GF-D8 (cell line): ENCODE data around the gene CDHR1.

Experiments used
- DNase-seq: peaks from one replicate; lab custom pipeline; 2025; lab: John Stamatoyannopoulos, UW

CDHR1 gene

DNA sequence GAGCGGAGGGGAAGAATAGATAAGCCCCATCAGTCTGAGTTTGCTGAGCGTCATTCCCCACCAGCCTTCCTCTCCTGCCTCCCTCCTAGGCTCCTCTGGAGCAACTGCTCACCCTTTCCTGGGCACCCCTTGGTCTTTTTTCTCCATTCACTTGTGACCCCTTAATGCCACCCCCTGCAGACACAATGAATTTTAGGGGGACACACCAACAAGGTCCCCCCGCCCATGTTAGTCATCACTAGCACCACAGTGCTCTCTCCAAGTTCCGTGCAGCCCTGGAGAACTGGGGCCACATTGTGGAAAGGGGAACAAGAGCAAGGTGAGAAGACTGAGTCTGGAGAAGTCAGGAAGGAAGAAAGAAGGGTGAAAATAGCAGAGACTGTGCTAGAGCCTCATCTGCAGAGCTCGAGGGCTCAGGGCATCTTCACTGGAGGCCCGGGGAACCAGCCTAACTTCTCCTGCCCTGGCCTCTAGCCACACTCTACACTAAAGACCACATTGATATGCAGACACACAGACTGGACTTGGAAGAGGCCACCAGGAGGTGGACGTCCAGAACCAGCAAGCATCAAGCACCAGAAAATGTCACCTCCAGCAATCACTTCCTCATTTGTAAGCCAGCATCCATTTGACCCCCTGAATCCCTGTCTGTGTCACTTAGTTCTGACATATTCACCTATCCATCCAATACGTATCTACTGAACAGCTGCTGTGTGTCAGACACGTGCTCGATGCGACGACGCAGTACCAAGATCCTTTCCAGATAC, 68.0 kb downstream of the CDHR1 start:
- DNase-seq, result no peak

- DNase-seq, result no peak
These were observed 69.4 kb downstream of the CDHR1 start for GRCh38 chr10:84263716-84264115.

DNA sequence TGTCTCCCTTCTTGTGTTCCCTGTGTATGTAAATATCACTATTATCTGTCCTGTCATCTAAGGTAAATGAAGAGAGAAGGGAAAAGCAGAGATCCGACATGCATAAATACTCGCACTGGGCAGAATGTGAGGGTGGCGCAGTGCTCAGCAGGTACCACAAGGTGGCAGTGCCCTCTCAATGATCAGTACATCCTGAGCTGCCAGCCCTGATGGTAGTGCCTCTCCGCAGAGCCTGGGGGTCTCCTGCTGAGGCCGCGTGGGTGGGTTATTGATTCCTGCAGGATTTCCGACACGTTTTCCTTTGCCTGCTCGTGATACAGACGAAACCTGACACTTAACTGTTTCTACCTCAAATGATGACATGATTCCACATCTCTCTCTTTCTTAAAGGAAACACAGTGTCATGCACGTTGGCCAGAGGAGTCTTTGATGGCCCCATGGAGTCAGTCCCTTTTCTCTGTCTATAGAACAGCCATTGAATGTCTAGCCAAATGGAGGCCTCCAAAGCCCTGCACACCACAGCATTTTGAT, 70.3 kb downstream of the CDHR1 start:
- DNase-seq, result no peak

DNA sequence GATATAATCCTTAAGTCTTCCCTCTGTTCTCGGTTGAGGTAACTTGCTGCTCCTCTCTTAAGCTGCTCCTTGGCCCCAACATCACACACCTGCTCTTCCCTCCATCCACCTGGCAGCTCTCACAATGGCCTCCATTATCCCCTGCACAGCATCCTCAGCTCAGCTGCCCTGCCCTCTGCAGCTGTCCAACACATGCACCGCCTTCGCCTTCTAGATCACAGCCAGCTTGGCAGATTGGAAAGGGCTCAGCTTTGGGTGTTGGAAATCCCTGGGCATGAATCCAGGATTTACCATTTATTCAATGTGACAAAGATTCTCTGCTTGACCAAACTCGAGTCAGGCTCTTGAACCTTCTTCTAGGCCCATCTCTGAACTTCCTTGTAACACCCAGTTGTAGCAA, 71.1 kb downstream of the CDHR1 start:
- no peak for DNase-seq

DNA sequence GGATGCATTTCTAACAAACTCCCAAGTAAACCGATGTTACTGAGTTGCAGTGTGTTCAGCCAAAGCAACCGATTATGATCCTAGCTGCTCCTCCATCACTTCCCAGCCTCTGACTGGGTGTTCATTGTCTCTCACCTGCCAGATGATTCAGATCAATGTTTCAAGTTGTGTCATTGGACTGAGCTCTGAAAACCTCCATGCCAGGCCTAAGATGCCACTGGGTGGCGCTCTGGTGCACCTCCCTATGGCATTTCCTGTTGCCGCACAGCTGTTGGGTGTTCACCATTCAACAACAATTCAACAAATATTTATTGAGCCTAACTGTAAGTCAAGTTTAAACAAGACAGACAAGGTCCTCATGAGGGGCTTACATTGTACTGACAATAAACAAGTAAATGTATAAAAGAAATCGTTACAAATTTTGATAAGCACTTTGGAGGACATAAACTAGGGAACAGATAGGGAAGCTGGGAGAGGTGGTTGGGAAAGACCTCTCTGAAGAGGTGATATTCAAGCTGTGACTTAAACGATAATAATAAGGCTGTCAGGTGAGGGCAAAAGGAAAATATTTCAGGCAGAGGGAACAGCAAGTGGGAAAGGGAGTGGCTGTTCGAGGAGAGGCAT, 73.3 kb downstream of the CDHR1 start:
- DNase-seq, result no peak

DNA sequence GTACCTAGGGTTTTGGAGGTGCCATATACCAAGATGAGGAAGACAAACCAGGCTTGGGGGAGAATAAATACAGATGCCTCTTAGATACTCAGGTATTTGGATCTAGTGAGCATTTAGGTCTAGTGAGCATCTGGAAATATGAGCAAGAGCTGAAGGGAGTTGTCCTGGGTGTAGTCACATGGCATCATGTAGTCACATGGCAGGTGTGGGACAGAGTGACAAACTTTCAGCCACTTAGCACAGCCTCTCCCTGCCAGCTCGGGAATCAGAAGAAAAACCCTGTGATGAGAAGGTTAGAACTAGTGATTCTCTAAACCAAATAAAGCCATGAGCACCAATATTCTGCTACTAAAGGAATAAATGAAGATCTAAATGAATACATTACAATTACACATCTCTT, 74.8 kb downstream of the CDHR1 start:
- DNase-seq, result no peak
